Activated T-cell treated with anti-CD3 and anti-CD28 coated beads, Interleukin-2, amount 50 U/mL, for 72 hours (primary cell): ENCODE data around the gene ZMIZ1. TPM values are rescaled to one million over a fixed set of nuclear protein-coding genes. Genes with fewer than 3 reads are reported as not detected.

Source experiments
- ATAC-seq, 2 donors: fragments of 150-1000 bp; cut with Tn5 transposase; replicated peaks in 1 of 2; 2 replicates each; pipeline ENCODE4 v1.10.0; 2021; ENCODE audit warnings: moderate library complexity in 2 of 2, mild to moderate bottlenecking in 1 of 2
- DNase-seq, 2 donors: peaks; one replicate each; pipeline ENCODE4 v3.0.0; 2021 to 2022; ENCODE audit warnings: mixed read lengths in 1 of 2
- H3K27ac Mint-ChIP-seq: one replicate; pipeline ENCODE4 v1.8.0; 2022; ENCODE audit warnings: mild to moderate bottlenecking, moderate library complexity, mixed read lengths
- H3K27me3 Mint-ChIP-seq: one replicate; pipeline ENCODE4 v1.8.0; 2022; ENCODE audit warnings: low read depth, mixed read lengths
- H3K36me3 Mint-ChIP-seq, 2 donors: one replicate each; pipeline ENCODE4 v1.8.0; 2022; ENCODE audit warnings: mixed read lengths in 2 of 2, mild to moderate bottlenecking in 1 of 2; ENCODE audit not compliant: insufficient read depth in 2 of 2
- H3K4me1 Mint-ChIP-seq: one replicate; pipeline ENCODE4 v1.8.0; 2022; ENCODE audit warnings: low read depth, mixed read lengths
- H3K4me3 Mint-ChIP-seq, 2 donors: one replicate each; pipeline ENCODE4 v1.8.0; 2022; ENCODE audit warnings: mild to moderate bottlenecking in 2 of 2, mixed read lengths in 2 of 2, moderate library complexity in 2 of 2
- H3K9me3 Mint-ChIP-seq, 2 donors: one replicate each; pipeline ENCODE4 v1.8.0; 2022; ENCODE audit warnings: mixed read lengths in 2 of 2
- total RNA-seq, 2 donors: library from RNA; stranded (reverse); gene quantifications; one replicate each; pipeline ENCODE4 v1.2.3, GENCODE V29; 2022

Gene ZMIZ1
- total RNA-seq, 2 donors from 2014 or later: 30.6 to 37.8 TPM

DNA sequence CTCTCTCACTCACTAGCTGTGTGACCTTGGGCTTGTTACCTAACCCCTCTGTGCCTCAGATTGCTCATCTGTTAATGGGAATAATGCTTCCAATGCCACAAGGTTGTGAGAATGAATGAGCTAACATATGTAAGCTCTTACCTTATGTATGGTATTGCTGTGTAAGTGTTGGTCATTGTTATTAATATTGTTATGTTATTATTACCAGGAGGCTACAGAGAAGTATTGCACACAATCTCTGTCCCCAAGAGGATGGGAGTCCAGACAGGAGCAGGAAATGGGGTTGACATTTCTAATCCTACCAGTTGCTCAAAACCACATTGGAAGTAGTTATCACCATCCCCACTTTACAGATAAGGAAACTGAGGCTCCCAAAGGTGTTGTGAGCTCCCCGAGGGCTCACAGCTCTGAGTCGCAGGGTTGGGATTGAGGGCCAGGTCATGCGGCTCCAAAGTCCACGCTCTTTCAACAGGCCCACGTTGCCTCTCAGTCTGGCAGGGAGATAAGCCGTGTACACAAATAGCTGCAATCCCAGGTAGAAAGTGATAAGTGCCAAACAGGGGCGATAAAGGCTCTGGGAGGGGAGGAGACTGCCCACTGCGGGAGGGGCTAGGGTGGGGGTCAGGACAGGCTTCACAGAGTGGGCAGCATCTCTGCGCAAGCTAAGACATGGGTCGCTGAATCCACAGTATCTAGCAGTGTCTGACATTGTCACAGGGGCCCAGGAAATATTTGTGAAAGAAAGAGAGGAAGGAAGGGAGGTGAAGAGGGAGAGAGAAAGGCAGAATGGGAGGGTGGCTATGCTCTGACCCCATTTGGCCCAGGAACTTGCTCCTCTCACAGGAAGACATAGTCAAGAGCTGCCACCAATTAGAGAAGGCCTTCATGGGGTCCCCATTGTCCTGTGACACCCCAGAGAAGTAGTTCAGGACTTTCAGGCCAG is 9.6 kb upstream of the ZMIZ1 start:
- H3K27me3 Mint-ChIP-seq: no peaks in the 10 kb centered on the region
- no peak overlapping the region for H3K4me3 Mint-ChIP-seq
- H3K4me1 Mint-ChIP-seq: peaks cover 5% of the 10 kb centered on the region
- no peaks in the 10 kb centered on the region for H3K9me3 Mint-ChIP-seq
- DNase-seq: no peak
- H3K36me3 Mint-ChIP-seq: no peaks in the 10 kb centered on the region
- no peak for ATAC-seq
- H3K27ac Mint-ChIP-seq: no peak overlapping the region

DNA sequence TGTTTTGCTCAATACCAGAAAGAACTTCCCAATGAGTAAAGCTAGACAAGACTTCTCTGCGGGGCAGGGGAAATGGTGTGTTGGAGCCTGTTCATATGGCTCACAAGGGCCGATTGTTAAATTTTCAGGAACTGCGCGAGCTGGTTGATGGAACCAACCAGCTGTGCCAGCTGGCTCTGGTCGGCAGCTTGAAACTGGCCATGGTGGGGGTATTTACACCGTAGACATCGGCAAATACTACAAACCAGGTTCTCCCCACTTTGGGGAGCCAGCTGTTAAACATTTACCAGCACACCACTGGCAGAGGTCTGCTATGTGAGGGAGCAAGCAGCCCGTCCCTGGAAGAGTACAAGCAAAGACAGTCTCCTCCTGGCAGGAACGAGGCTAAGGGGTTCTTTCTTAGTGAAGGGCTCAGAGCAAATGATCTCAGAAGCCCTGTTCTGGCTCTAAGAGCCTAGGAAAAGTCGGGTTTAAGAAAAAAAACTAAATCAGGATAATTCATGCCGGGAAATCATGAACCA is 8.8 kb upstream of the ZMIZ1 start:
- H3K4me3 Mint-ChIP-seq: no peak overlapping the region
- no peaks in the 10 kb centered on the region for H3K36me3 Mint-ChIP-seq
- H3K27me3 Mint-ChIP-seq: no peaks in the 10 kb centered on the region
- H3K4me1 Mint-ChIP-seq: peaks cover 13% of the 10 kb centered on the region
- no peak for ATAC-seq
- no peak for DNase-seq
- H3K27ac Mint-ChIP-seq: no peak overlapping the region
- no peaks in the 10 kb centered on the region for H3K9me3 Mint-ChIP-seq

DNA sequence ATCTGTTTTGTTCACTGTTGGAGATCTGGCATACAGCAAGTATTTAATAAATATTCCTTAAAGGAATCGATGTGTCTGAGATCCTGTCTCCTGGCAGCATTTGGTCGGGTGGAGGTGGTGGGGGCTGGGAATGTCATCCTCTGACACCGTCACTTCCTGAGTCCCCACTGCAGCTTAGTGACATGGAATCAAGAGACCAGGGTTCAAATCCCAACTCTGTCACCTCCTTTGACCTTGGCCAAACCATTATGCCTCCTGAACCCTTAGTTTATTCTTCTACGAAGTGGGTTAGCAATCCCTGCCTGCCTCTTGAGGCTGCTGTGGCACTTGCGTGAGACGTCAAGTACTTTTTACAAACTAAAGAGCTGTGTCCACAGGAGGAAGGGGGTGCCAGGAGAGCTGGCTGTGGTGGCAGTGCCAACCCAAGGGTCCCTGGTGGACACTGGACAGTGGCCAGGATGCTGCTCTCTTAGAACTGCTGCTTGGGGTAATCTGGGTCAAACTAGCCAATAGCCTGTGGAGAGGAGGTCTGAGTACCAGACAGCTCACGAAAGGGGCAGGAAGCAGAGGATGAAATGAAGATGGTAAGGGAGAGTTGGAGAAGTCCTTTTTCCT is 8.0 kb upstream of the ZMIZ1 start:
- Mint-ChIP-seq H3K9me3 (no peaks in the 10 kb centered on the region), H3K27ac (no peak overlapping the region), H3K36me3 (no peaks in the 10 kb centered on the region), H3K27me3 (no peaks in the 10 kb centered on the region), H3K4me1 (peaks cover 19% of the 10 kb centered on the region), H3K4me3 (no peak overlapping the region)
- DNase-seq (no peak), ATAC-seq (no peak)

DNA sequence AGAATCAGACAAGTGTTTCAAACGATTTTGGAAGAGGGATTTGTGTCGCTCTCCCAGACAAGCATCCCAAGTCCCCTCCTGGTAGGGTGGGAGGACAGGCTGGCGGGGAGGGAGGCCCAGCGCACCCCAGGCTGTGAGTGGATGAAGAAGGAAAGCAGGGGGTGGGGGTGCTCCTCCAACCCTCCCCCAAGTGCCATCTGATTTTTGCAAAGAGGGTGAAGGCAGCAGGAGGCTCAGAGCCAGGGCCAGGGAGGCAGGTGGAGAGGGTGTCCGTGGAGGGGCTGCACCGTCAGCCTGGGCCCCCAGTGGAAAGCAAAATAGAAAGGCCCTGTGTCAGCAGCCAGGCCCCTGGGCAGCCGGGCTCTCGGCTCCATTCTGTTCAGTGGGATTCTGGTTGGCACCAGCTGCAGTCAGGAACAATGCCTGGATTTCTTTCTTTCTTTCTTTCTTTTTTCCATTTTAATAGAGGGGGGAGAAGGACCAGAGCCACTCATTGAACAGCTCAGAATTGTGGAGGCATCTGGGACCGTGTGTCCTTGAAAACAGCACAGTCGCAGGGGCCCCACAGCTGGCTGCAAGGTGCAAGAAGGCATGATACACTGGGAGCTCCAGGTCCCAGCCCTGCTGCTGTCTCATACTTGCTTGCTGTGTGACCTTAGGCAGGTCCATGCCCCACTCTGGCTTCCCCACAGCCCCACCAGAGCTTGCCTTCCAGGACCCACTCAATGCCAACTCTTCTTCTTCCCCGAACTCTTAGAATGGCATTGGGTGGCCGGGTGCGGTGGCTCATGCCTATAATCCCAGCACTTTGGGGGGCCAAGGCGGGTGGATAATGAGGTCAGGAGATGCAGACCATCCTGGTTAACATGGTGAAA is 7.1 kb upstream of the ZMIZ1 start:
- DNase-seq: no peak
- no peaks in the 10 kb centered on the region for H3K9me3 Mint-ChIP-seq
- no peaks in the 10 kb centered on the region for H3K36me3 Mint-ChIP-seq
- no peak overlapping the region for H3K4me3 Mint-ChIP-seq
- H3K27me3 Mint-ChIP-seq: no peaks in the 10 kb centered on the region
- ATAC-seq: no peak
- H3K4me1 Mint-ChIP-seq: peaks cover 19% of the 10 kb centered on the region
- H3K27ac Mint-ChIP-seq: no peak overlapping the region

DNA sequence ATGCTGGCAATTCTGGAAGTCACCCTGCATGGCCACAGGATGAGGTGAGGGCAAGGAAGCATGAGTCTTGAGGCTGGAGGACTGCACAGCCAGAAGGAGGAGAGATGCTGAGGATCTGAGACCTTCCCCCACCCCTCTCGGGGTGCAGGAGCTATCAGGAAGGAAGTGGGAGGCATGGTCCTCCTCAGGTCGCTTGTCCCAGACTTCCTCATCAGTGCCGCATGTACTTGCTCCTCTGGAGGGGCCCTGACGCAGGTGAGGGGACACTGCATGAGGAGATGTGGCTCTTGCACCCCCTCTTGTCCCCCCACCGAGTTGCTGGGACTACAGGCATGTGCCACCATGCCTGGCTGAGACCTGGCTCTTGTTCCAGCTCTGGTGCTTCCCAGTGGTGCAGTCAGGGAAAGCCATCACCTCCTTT is 5.7 kb upstream of the ZMIZ1 start:
- DNase-seq: no peak
- Mint-ChIP-seq H3K27ac (no peak overlapping the region), H3K4me3 (no peak overlapping the region), H3K9me3 (no peaks in the 10 kb centered on the region), H3K27me3 (no peaks in the 10 kb centered on the region), H3K4me1 (peaks cover 25% of the 10 kb centered on the region), H3K36me3 (no peaks in the 10 kb centered on the region)
- no peak for ATAC-seq

DNA sequence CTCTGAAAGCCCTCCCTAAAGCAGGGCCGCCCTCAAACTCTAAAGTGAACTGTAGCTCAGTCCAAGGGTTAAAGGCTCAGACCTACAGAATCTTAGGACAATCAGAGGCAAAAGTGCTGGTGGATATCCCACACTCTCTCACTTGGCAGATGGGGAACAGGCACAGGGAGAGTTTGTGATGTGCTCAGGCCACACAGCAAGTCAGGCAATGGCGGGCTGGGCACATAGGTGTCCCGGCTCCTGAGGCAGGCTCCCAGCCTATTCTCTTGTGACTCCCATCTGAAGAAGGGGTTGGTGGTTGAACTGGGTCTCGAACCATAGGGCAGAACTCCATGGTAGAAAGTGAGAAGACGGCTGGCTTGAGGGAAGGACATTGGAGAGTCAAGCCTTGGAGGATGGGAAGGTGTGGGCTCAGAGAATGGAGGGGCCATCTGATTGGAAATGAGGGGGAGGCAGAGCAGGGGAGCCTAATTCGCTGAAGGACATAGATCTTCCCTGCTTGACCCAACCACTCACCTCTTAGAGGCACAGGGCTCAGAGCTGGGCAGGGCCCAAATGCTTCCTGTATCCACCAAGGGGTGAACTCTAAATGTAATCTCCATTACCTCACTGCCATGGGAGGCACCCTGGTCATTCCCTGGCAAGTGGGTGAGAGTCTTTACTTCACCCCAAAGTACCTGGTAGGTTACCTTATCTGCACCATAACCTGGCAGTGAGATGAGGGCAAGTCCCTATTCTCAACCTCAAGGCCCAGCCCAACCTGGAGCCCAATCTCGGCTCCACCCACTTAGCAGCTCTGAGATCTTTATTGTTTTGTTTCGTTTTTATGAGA is 4.9 kb upstream of the ZMIZ1 start:
- Mint-ChIP-seq H3K4me3 (no peak overlapping the region), H3K4me1 (peaks cover 25% of the 10 kb centered on the region), H3K9me3 (no peaks in the 10 kb centered on the region), H3K36me3 (no peaks in the 10 kb centered on the region), H3K27ac (no peak overlapping the region), H3K27me3 (no peaks in the 10 kb centered on the region)
- ATAC-seq (no peak), DNase-seq (no peak)

DNA sequence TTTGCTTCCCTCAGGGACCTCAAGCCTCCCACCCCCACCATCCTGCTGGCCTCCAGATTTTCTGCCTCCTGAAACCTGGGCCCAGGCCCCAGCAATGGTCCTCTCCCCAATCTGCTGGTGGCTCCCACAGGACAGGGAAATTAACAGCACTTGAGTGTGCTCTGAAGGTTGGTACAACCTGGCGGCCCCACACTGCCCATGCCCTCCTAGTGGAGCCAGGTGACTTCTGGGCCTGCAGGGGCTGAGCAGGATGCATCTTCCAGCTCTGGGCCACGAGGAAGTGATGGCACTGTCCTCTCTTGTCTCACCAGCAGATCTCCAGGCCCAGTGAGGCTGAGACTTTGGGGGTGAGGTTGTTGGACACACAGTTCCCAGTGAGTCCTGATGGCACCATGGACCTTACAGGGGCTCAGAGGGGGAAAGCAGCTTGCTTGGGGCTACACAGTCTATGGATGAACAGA is 3.6 kb upstream of the ZMIZ1 start:
- Mint-ChIP-seq H3K4me3 (no peak overlapping the region), H3K36me3 (no peaks in the 10 kb centered on the region), H3K27me3 (no peaks in the 10 kb centered on the region), H3K27ac (no peak overlapping the region), H3K9me3 (no peaks in the 10 kb centered on the region), H3K4me1 (peaks cover 25% of the 10 kb centered on the region)
- no peak for ATAC-seq
- no peak for DNase-seq

DNA sequence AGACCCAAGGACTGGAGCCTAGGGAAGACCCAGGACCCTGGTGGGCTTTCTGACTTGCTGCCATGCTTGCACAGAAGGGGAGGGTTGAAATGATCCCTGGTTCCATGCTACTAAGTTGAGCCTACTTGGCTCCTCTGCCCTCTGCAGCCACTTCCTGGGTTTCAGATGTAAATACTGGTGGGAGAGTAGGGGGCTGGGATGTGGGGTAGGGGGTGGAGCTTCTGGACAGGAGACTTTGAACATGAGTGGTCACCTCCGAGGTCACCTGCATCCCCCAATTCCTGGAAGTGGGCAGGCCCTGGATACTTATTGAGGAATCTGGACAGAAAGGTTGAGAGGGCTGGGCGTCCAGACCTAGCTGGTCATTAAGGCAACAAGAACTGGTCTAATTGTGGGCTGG is 2.9 kb upstream of the ZMIZ1 start:
- Mint-ChIP-seq H3K4me1 (peaks cover 27% of the 10 kb centered on the region), H3K9me3 (no peaks in the 10 kb centered on the region), H3K27me3 (peaks cover 2% of the 10 kb centered on the region), H3K36me3 (no peaks in the 10 kb centered on the region), H3K27ac (no peak overlapping the region), H3K4me3 (peak overlapping the region in 1 of 2 donors; percentile 57)
- DNase-seq (no peak), ATAC-seq (no peak)

DNA sequence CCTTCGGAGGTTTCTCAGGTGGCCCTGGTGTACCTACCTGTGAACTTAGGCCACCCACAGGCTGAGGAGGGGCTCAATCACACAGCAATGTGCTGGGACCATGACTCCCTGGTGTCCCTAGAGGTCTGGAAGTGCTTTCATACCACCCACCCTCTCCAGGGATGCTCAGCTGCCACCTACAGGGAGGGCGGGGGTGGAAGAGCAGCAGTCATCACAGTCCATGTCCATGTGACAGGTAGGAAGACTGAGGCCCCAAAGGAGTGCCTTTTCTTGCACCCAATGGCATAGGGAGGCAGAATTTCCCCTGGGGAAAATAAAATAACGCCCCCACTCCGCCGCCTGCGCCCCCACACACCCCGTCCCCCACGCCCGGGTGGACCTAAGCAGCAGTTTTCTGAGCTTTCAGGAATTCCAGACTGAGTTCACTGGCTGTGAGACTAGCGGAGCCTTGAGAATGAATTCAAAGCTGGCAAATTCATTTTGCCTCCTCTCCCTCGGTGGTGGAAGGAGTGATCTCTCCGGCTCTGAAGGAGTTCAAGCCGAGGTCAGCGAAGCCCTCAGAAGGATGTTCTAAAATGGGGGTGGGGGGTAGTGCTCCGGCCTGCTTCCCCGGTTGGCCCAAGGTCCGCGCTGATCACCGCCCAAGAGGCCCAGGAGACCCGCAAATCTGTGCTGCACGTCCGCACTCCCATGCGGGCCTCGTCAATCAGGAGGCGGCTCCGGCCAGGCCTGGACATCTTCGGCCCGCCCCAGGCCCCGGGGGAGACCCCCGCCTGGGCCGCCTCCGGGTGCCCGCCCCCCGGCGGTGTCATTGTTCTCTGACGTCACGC is 2.1 kb upstream of the ZMIZ1 start:
- ATAC-seq (no peak), DNase-seq (no peak)
- peaks cover 34% of the 10 kb centered on the region for H3K4me1 Mint-ChIP-seq
- H3K9me3 Mint-ChIP-seq: no peaks in the 10 kb centered on the region
- no peak overlapping the region for H3K27ac Mint-ChIP-seq
- peak overlapping the region; percentile 27 to 57 for H3K4me3 Mint-ChIP-seq
- no peaks in the 10 kb centered on the region for H3K36me3 Mint-ChIP-seq
- H3K27me3 Mint-ChIP-seq: peaks cover 8% of the 10 kb centered on the region

DNA sequence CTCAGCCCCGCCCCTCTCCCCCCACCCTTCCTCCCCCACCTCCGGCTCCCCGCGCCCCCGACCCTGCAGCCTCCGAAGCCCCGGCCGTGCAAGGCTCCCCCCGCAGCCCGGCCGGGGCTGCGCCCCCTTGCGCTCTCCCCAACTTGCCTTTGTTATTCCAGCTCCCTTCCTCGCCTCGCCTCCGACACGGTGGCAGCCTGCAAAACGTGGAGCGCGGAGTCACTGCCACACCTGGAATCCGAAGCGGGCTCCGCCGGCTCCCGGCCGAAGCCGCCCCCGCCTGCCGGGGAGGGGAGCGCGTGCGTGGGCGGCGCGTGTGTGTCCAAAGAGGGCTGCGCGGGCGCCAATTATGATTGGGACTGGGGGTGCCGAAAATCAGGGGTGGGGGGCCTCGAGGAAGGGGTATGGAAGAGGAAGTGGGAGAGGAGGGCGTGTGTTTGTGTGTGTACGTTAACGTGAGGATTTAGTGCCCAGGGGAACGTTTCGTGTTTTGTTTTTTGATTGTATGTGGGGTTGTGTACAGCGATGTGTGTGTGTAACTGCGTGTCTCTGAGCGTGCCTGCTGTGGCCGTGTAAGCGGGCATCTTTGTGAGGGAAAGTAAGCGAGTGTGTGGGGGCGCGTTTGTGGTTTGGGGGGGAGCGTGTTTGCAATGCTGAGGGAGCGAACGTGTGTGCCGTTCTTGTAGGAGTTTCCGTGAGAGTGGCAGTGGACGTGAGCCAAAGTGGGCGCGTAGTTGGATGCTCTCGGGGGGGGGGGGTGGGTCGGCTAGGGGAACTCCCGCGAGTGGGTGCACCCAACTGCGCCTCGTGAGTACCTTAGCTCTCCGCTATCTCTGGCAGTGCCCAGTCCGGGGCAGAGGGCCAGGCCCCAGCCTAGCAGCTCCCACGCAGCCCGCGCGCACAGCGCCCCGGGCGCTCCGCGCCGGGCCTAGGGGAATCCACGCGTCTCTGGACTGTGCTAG is 1.2 kb upstream of the ZMIZ1 start:
- Mint-ChIP-seq H3K4me1 (peaks cover 41% of the 10 kb centered on the region), H3K9me3 (no peaks in the 10 kb centered on the region), H3K36me3 (no peaks in the 10 kb centered on the region), H3K27me3 (peaks cover 8% of the 10 kb centered on the region), H3K4me3 (peak overlapping the region; percentile 80), H3K27ac (no peak overlapping the region)
- DNase-seq: peak; percentile 87 to 88
- ATAC-seq: peak; percentile 20 to 24

DNA sequence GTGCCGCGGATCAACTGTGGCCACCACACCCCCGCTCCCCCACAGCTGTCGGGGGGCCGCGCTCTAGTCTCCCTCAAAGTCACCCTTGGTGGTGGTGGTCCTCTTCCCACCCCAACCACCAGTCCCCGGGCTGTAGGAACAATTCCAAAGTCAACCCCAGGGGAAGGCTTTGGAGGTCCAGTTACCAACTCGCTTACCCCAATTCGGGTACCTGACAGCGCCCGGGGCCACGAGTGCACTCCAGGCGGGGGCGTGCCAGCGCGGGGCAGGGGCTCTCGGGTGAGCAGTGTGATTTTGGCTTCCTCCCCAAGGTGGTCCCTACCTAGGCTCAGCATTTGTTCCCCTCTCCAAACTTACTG is 584 bp upstream of the ZMIZ1 start:
- ATAC-seq: peak; percentile 16 to 18
- peaks cover 41% of the 10 kb centered on the region for H3K4me1 Mint-ChIP-seq
- H3K27ac Mint-ChIP-seq: no peak overlapping the region
- DNase-seq: peak; percentile 46 to 54
- no peaks in the 10 kb centered on the region for H3K9me3 Mint-ChIP-seq
- peaks cover 8% of the 10 kb centered on the region for H3K27me3 Mint-ChIP-seq
- H3K4me3 Mint-ChIP-seq: peak overlapping the region; percentile 80
- no peaks in the 10 kb centered on the region for H3K36me3 Mint-ChIP-seq
